Esophagus muscularis mucosa (tissue), 4 donors: Measurements from ENCODE around the gene TAS1R1. TPM values are rescaled to one million over a fixed set of nuclear protein-coding genes. Genes with fewer than 3 reads are reported as not detected.

ENCODE experiments used
- DNase-seq: peaks from one replicate; pipeline ENCODE4 v3.0.0-alpha.2; 2017; ENCODE audit errors: extremely low spot score
- H3K27ac ChIP-seq, 4 donors: fragments of 200-600 bp; sonication (generic); replicated peaks in 1 of 4; 1 replicate in 3 of 4; 2 replicates in 1 of 4; pipeline ENCODE4 v1.5.1; 2016 to 2019; ENCODE audit warnings: mild to moderate bottlenecking in 1 of 4
- H3K27me3 ChIP-seq, 4 donors: fragments of 200-600 bp; sonication (generic); one replicate each; pipeline versions ENCODE4 v1.5.1 to v1.6.0; 2016 to 2019
- H3K36me3 ChIP-seq, 4 donors: fragments of 200-600 bp; sonication (generic); one replicate each; pipeline ENCODE4 v1.5.1; 2016 to 2019
- H3K4me1 ChIP-seq, 4 donors: fragments of 200-600 bp; sonication (generic); one replicate each; pipeline ENCODE4 v1.5.1; 2016 to 2019
- H3K4me3 ChIP-seq, 4 donors: fragments of 200-600 bp; sonication (generic); 1 replicate in 2 of 4; 2 replicates in 2 of 4; pipeline ENCODE4 v1.5.1; 2016 to 2019; ENCODE audit warnings: mild to moderate bottlenecking in 4 of 4, moderate library complexity in 1 of 4
- H3K9me3 ChIP-seq, 4 donors: fragments of 200-600 bp; sonication (generic); 1 replicate in 3 of 4; 2 replicates in 1 of 4; pipeline ENCODE4 v1.5.1; 2016 to 2019
- CTCF ChIP-seq, 3 experiments: fragments of 200-600 bp in 2 of 3; fragments of 450-650 bp in 1 of 3; sonication (generic) in 2 of 3; IDR thresholded peaks; one replicate each; pipeline ENCODE4 v1.5.1; 2017 to 2019; ENCODE audit warnings: antibody characterized with exemption in 3 of 3, mild to moderate bottlenecking in 2 of 3, moderate library complexity in 1 of 3
- EP300 ChIP-seq: sonication (generic); formaldehyde crosslinking; IDR thresholded peaks from one replicate; pipeline ENCODE4 v1.6.1; 2017; ENCODE audit warnings: antibody characterized with exemption
- POLR2A ChIP-seq: fragments of 450-650 bp; IDR thresholded peaks from one replicate; pipeline ENCODE4 v1.6.1; 2017; ENCODE audit warnings: antibody characterized with exemption, moderate library complexity, mild to moderate bottlenecking, low read depth
- POLR2AphosphoS5 ChIP-seq, 2 donors: sonication (generic); formaldehyde crosslinking; IDR thresholded peaks; one replicate each; pipeline ENCODE4 v1.6.1; 2017; ENCODE audit warnings: antibody characterized with exemption in 2 of 2
- WGBS: methylation state at CpG from one replicate; pipeline ENCODE4 v1.1.5; 2018; 5-methylcytosine and 5-hydroxymethylcytosine counted together
- intact Hi-C: fragments of 100-400 bp; cut with DNase I; formaldehyde crosslinking; loops from one replicate; pipeline ENCODE4 v1.15.1; 2023
- total RNA-seq, 4 donors: library from RNA; depleted of rRNA; stranded (reverse); fragments of >200 nt; gene quantifications; one replicate each; pipeline versions ENCODE4 v1.1.0 to v1.2.1, GENCODE V29; 2016

The TAS1R1 gene
- total RNA-seq, 4 donors from 2014 or later, result not detected

DNA sequence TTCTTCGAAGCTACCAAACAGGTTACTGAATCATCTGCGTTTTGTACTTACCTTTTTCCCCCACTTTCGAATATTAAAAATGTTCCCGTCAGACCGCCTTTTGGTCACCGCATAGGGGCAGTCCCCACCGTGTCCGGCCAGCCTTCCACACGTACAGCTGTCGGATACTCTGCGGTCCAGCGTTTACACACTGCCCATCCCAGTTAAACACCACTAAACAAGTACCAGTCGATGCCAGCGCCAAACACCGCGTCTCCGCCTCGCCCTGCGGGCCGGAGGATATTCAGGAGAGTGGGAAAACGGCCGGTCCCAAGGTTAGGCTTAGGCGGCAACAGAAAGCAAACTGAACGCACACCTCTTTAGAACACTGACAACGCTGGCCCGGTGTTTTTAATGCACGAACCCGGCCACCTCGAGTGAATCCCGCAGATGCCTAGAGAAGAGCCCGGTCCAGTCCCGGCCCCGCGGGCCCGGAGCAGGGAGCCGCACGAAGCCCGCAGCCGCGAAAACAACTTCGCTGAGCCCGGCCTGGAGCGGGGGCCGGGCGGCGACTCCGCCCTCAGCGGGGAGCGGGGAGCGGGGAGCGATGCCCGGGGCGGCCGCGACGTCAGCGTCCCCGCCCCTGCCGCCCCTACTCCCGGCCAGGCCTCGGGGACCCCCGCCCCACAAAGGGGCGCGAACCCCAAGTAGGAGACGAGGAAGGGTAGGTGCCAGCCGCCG, 57.7 kb downstream of the TAS1R1 start:
- under 1% methylated on average over 44 of the region's 67 CpGs for WGBS
- Histone ChIP-seq H3K36me3 (peaks cover 0 to 9% (median 4%) of the 10 kb centered on the region in 4 donors), H3K9me3 (no peaks in the 10 kb centered on the region), H3K27me3 (no peaks in the 10 kb centered on the region), H3K4me3 (peak overlapping the region; percentile 91 to 100 (median 98)), H3K4me1 (peaks cover 31 to 70% (median 67%) of the 10 kb centered on the region in 4 donors), H3K27ac (peak overlapping the region; percentile 91 to 100 (median 96))
- DNase-seq, result no peak
- TF ChIP-seq CTCF (IDR thresholded peaks at IDR 0.05) (peak in 1 of 3 experiments; percentile 19), POLR2A (peak; percentile 72), POLR2AphosphoS5 (IDR thresholded peaks at IDR 0.05) (peak in 1 of 2 donors; percentile 75), EP300 (no peak)
- intact Hi-C loops, result no loop called here

GRCh38 chr1:6613361-6614018, 58.4 kb downstream of the TAS1R1 start, which contains the start of gene PHF13:
Gene PHF13 (plus strand): TSS chr1:6613731. CDS start chr1:6614067, 336 bp downstream.
- intact Hi-C loops, result no loop called here
- H3K4me1 ChIP-seq, result peaks cover 31 to 72% (median 68%) of the 10 kb centered on the region in 4 donors
- 0% methylated on average over 9 of the region's 84 CpGs for WGBS
- peak within 1 kb of the TSS; percentile 91 to 100 (median 98) for H3K4me3 ChIP-seq
- no peaks in the 10 kb centered on the region for H3K9me3 ChIP-seq
- DNase-seq, result peak; percentile 100
- no peaks in the 10 kb centered on the region for H3K27me3 ChIP-seq
- TF ChIP-seq EP300, result no peak
- peak; percentile 51 for TF ChIP-seq POLR2A
- peak; percentile 84 to 91 for TF ChIP-seq POLR2AphosphoS5 (IDR thresholded peaks at IDR 0.05)
- peak in 1 of 3 experiments; percentile 0 for TF ChIP-seq CTCF (IDR thresholded peaks at IDR 0.05)
- H3K27ac ChIP-seq, result peak within 1 kb of the TSS; percentile 94 to 100 (median 99)
- H3K36me3 ChIP-seq, result peaks cover 0 to 16% (median 7%) of the 10 kb centered on the region in 4 donors

DNA sequence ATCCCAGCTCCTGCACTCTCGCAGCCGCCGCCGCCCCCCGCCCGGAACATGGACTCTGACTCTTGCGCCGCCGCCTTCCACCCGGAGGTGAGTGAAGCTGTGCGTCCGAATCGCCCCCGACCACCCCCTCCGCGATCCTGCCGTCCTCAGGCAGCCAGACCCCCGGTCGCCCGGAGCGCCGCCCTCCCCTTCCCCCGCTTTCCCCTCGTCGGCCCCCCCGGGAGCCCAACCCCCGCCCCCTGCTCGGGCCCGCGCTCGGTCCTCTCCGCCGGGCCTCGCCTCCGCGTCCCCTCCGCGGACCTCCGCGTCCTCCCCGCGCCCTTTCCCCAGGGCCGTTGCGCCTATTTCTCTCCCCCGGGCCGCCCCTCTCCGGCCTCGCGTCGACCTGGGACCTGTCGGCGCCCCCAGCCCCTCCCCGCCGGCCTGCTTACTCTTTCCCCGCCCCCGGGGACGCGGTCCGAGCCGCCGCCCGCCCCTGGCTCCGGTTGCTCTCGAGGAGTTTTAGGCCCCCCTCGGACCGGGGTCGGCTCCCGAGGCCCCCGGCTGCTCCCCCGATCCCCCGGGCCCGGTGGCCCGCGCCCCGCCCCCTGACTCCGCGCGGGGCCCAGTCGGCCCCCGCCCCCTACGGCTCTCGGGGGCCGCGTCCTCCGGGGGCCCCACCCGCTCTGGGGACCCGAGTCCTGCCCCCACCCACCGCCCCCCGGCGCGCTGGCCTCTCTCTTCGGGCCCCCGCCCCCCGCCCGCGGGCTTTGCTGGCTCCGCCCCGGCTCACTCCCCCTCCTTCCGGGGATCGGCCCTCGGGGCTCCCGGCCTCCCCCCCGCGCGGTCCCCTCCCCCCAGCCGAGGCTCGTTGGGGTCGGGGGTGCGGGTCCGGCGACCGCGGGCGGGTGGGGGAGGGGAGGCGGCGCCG, 59.2 kb downstream of the TAS1R1 start:
- no peak for DNase-seq
- Histone ChIP-seq H3K9me3 (no peaks in the 10 kb centered on the region), H3K27me3 (no peaks in the 10 kb centered on the region), H3K4me3 (peak overlapping the region; percentile 91 to 100 (median 98)), H3K27ac (peak overlapping the region; percentile 94 to 100 (median 99)), H3K4me1 (peaks cover 28 to 66% (median 64%) of the 10 kb centered on the region in 4 donors), H3K36me3 (peaks cover 0 to 24% (median 11%) of the 10 kb centered on the region in 4 donors)
- TF ChIP-seq POLR2AphosphoS5 (IDR thresholded peaks at IDR 0.05) (no peak), POLR2A (no peak), EP300 (no peak), CTCF (IDR thresholded peaks at IDR 0.05) (no peak)
- 4% methylated on average over 23 of the region's 117 CpGs for WGBS
- intact Hi-C loops, result no loop called here

GRCh38 chr1:6614929-6615785, 60.0 kb downstream of the TAS1R1 start:
- WGBS, result under 1% methylated on average over 23 of the region's 82 CpGs
- Histone ChIP-seq H3K4me1 (peaks cover 25 to 58% (median 55%) of the 10 kb centered on the region in 4 donors), H3K27ac (peak overlapping the region; percentile 94 to 100 (median 99)), H3K9me3 (no peaks in the 10 kb centered on the region), H3K4me3 (peak overlapping the region; percentile 91 to 100 (median 98)), H3K36me3 (peaks cover 8 to 33% (median 19%) of the 10 kb centered on the region in 4 donors), H3K27me3 (no peaks in the 10 kb centered on the region)
- intact Hi-C loops, result no loop called here
- TF ChIP-seq POLR2AphosphoS5 (IDR thresholded peaks at IDR 0.05) (no peak), POLR2A (no peak), EP300 (no peak), CTCF (IDR thresholded peaks at IDR 0.05) (no peak)
- no peak for DNase-seq
